C4-2B (cell line): ENCODE measurements around the gene CYTIP.

Source experiments
- H3K27ac ChIP-seq: fragments of 450-650 bp; 2 replicates; pipeline ENCODE4 v1.5.1; 2017
- ZFX ChIP-seq: fragments of 450-650 bp; IDR thresholded peaks from 2 replicates; pipeline ENCODE4 v1.6.1; 2017
- TF ChIP-seq, protein P1 (sequence below): fragments of 450-650 bp; conservative IDR thresholded peaks from 2 replicates; pipeline ENCODE4 v1.5.1; 2017; ENCODE audit warnings: mild to moderate bottlenecking

CYTIP gene

DNA sequence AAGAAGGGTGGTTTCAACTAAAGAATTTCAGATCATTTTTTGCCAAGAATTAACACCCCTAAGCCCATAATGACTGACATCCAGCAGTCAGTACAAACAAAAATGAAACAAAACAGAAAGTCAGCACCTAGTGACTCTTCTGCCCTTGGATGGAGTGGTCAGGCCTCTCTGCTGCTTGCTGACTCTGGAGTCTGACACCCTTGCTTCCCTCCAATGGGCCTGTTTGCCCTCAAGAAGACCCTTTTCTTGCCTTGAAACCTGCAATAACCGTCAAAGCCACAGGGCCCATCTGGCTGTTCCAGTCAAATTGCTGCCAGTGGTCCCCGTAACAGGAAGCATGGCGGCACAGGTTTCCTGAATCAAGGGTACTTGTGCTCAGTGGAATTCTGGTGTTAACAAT, 27.2 kb upstream of the CYTIP start:
- TF ChIP-seq ZFX: no peak
- TF ChIP-seq, protein P1, sequence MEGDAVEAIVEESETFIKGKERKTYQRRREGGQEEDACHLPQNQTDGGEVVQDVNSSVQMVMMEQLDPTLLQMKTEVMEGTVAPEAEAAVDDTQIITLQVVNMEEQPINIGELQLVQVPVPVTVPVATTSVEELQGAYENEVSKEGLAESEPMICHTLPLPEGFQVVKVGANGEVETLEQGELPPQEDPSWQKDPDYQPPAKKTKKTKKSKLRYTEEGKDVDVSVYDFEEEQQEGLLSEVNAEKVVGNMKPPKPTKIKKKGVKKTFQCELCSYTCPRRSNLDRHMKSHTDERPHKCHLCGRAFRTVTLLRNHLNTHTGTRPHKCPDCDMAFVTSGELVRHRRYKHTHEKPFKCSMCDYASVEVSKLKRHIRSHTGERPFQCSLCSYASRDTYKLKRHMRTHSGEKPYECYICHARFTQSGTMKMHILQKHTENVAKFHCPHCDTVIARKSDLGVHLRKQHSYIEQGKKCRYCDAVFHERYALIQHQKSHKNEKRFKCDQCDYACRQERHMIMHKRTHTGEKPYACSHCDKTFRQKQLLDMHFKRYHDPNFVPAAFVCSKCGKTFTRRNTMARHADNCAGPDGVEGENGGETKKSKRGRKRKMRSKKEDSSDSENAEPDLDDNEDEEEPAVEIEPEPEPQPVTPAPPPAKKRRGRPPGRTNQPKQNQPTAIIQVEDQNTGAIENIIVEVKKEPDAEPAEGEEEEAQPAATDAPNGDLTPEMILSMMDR: no peak
- H3K27ac ChIP-seq: no peak overlapping the region

DNA sequence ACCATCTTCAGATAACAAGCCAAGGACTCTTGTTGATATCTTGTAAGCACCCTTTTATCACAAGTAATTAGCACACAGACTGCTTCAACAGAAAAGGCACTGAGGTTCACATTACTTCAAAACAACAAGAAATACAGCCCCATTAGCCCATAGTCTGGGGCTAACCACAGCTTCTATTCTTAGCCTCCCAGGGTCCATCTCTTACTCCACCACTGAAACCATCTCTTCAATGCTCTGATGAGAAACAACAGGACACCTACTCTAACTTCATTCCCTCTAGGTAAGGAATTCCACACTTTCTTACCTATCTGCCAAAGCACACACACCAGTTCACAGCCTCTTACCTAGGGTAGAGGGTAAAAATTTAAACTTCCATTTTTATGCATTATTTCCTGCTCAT, 26.4 kb upstream of the CYTIP start:
- H3K27ac ChIP-seq: no peak overlapping the region
- TF ChIP-seq ZFX: no peak
- TF ChIP-seq, protein P1: no peak

DNA sequence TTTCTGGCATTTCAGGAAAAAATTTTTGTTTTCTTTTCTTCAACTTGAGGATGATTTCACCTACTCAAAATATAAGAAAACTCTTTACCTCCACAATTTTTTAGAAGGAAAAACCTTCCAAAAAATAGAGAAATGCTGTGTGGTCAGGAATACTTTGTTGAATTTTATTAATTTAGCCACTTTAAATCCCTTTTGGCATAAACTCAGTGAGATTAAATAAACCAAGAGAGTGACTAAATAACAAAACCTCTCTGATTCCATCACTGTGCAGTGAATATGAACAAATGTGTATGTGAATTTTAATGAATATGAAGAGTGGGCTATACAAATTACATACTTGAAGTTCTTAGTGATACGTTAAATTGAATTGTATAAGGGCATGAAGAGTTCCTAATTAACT, 25.8 kb upstream of the CYTIP start:
- TF ChIP-seq, protein P1: no peak
- no peak for TF ChIP-seq ZFX
- H3K27ac ChIP-seq: no peak overlapping the region

DNA sequence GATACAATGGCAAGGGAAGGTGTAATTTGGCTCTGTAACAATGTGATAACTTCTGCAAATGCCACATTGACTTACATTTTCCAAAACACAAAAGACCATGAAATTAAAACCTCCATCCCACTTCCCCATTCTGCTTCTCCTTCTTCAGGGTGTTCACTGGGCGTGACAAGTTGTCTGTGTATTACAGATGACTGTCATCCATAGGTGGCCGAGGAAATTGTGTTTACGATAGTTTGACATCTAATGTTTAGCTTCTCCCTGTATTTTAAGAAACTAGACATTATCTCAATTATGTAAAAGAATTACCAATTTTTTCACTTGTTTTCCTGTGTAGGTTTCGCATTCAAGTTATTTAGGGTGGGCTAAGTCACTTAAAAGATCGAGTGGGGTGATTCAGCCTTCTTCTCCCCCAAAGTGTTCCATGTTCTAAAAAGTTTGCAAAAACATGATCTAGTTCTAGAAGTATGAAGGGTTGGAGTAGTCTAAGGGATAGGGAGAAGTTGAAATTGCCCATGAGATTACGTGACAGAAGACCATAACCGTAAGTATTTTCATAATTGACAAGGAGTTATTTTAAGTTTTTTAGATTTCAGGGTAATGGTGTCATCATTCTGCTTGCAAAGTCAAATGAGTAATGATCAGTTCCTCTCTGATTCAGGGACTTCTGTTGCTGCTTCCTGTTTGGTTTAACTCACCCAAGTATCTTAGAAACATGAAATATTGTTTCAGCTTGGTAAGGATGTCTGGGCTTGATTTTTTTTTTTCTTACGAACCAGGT, 25.2 kb upstream of the CYTIP start:
- TF ChIP-seq ZFX: no peak
- TF ChIP-seq, protein P1: no peak
- H3K27ac ChIP-seq: no peak overlapping the region

DNA sequence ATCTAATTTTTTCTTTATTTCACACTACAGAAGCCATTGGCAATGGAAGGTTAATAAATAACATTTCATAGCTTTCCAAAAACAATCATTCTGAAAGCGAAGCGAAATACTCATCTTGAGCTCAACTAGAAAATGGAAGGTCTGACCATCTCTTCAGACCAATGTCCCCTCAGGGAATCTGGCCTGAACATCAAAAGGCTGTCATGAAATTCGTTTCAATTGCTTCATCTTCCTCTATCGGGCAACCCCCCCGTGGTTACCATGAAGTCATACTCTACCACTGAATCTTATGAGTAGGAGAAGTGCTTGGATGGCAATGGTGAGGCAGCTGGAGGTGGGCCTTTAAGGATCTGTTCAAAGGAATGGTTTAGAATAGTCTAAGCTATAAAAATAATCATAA, 22.9 kb upstream of the CYTIP start:
- H3K27ac ChIP-seq: no peak overlapping the region
- TF ChIP-seq, protein P1: no peak
- no peak for TF ChIP-seq ZFX

DNA sequence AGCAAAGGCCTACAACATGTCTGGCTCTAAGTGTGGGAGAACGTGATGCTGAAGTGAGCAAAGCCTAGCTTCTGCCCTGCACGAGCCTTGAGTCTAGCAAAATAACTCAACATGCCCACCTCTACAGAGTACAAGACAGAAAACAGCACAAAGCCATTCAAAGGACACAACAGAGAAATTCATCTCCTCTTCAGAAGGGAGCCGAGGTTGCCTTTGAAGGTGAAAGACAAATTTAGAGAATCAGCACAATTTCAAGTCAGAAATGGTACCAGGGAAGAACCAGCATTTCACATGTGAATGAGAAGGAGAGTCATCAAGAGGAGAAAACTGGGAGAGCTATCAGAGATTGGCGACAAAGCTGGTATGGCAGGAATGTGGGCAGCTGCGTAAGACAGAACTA, 21.7 kb upstream of the CYTIP start:
- TF ChIP-seq, protein P1: no peak
- no peak for TF ChIP-seq ZFX
- no peak overlapping the region for H3K27ac ChIP-seq

DNA sequence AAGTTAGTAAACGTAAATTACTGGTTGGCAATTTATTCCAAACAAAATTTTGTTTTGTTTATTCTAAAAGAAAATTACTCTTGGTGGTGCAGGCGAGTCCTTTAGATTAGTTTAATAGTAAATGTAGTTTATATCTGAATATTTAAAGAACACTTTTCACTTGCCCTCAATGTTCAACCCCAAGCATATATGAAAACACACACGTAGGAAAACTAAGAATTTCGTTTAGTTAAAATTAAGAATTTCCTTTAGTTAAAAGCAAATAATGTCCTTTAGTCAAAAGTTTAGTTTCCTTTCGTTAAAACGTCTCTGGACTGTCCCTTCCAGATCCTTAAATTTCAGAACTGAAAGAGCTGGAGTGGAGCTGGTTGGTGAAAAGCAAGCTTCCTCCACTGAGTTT, 19.1 kb upstream of the CYTIP start:
- TF ChIP-seq, protein P1: no peak
- TF ChIP-seq ZFX: no peak
- no peak overlapping the region for H3K27ac ChIP-seq
